Osteocyte (in vitro differentiated cells): Measurements from ENCODE around the gene BBX. TPM values are rescaled to one million over a fixed set of nuclear protein-coding genes. Genes with fewer than 3 reads are reported as not detected.

Experiments used
- DNase-seq: peaks from one replicate; pipeline ENCODE4 v3.0.0; 2021; ENCODE audit warnings: mixed read lengths; ENCODE audit not compliant: unreplicated experiment; ENCODE audit errors: extremely low spot score
- H3K27ac Mint-ChIP-seq: one replicate; pipeline ENCODE4 v1.8.0; 2021; ENCODE audit warnings: mild to moderate bottlenecking, mixed read lengths; ENCODE audit not compliant: unreplicated experiment
- H3K27me3 Mint-ChIP-seq: one replicate; pipeline ENCODE4 v1.8.0; 2021; ENCODE audit warnings: mixed read lengths; ENCODE audit not compliant: unreplicated experiment
- H3K36me3 Mint-ChIP-seq: one replicate; pipeline ENCODE4 v1.8.0; 2021; ENCODE audit warnings: mixed read lengths; ENCODE audit not compliant: unreplicated experiment
- H3K4me1 Mint-ChIP-seq: one replicate; pipeline ENCODE4 v1.8.0; 2021; ENCODE audit warnings: mixed read lengths; ENCODE audit not compliant: unreplicated experiment
- H3K4me3 Mint-ChIP-seq: one replicate; pipeline ENCODE4 v1.8.0; 2021; ENCODE audit warnings: mild to moderate bottlenecking, moderate library complexity, mixed read lengths; ENCODE audit not compliant: unreplicated experiment
- H3K9me3 Mint-ChIP-seq: one replicate; pipeline ENCODE4 v1.8.0; 2021; ENCODE audit warnings: mixed read lengths; ENCODE audit not compliant: unreplicated experiment
- long read RNA-seq: library from polyadenylated mRNA; unstranded; transcript quantifications from one replicate; pipeline ENCODE4 v2.0.0, GENCODE V29; 2021
- total RNA-seq: library from RNA; stranded (reverse); gene quantifications from 2 replicates; pipeline ENCODE4 v1.2.1, GENCODE V29; 2021
- TF ChIP-seq, protein P1 (sequence below): fragments of 200-600 bp; sonication (generic); IDR thresholded peaks from 2 replicates; pipeline ENCODE4 v1.5.0; 2021; ENCODE audit warnings: antibody characterized with exemption, mild to moderate bottlenecking, moderate library complexity

The BBX gene
- 88.1 and 92.2 TPM in 2 replicates for total RNA-seq
- long read RNA-seq, full-length matches to known transcripts: 7 of 439 reads
- long read RNA-seq, partial matches to known transcripts: 339 of 439 reads
- long read RNA-seq, other reads (novel, unspliced or antisense): 93 of 439 reads

DNA sequence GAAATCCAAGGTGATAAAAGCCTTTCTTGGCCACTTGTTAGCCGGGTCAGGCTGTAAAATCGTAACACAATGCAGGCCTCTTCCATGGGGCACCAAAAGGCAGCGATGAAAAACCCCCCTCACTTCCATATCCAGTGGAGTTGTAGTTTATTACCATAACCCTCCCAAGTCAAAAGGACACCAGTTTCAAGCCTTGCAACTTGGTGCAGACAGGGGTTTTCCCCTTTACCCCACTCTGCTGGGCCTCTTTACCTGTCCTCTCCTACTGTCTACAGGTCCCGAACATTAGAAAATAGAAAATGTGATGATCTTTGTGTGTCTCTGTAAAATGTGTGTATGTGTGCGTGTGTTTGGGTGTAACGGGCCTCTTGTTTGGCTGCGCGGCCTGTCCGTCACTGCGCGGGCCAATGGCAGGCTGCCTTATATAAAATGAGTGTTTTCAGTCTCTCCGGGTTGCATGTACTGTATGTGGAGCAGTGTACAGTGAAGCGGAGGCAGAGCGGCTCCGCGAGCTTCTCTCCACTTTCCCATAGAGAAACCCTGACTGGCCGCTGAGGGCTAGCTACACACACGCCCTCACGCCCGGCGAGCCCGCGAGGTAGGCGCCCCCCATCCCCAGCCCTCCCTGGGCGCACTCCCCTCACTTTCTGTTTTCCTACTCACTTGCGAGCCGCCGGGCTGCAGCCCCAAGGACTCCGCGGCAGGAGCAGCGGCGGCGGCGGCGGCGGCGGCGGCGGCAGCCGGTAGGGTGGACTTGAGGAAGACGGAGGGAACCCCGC, at the start of gene BBX:
Gene BBX, plus strand, starts transcription at position 453 of the 779 bp plus-strand sequence. CDS start 187,499 bp downstream, outside the sequence.
- peak; percentile 97 for DNase-seq
- TF ChIP-seq, protein P1, sequence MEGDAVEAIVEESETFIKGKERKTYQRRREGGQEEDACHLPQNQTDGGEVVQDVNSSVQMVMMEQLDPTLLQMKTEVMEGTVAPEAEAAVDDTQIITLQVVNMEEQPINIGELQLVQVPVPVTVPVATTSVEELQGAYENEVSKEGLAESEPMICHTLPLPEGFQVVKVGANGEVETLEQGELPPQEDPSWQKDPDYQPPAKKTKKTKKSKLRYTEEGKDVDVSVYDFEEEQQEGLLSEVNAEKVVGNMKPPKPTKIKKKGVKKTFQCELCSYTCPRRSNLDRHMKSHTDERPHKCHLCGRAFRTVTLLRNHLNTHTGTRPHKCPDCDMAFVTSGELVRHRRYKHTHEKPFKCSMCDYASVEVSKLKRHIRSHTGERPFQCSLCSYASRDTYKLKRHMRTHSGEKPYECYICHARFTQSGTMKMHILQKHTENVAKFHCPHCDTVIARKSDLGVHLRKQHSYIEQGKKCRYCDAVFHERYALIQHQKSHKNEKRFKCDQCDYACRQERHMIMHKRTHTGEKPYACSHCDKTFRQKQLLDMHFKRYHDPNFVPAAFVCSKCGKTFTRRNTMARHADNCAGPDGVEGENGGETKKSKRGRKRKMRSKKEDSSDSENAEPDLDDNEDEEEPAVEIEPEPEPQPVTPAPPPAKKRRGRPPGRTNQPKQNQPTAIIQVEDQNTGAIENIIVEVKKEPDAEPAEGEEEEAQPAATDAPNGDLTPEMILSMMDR: no peak
- Mint-ChIP-seq H3K4me1 (peaks cover 23% of the 10 kb centered on the region), H3K4me3 (peak within 1 kb of the TSS; percentile 88), H3K9me3 (no peaks in the 10 kb centered on the region), H3K27me3 (no peaks in the 10 kb centered on the region), H3K27ac (peak within 1 kb of the TSS; percentile 94), H3K36me3 (peaks cover 10% of the 10 kb centered on the region)

DNA sequence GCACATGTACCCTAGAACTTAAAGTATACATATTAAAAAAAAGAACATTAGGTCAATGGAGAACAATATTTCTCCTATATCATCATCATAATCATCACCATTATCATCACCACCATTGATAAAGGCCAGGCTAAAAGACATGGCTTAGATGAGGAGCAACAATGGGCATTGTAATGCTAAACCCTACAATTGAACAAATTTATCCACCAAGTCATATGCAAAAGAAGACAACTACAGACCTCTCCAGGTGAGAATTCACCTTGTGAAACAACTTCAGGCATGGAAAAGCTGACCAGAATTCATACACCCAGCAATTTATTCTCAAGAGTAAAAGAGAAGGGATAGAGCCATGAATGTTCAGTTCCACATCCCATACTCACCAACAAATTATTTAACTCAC, 46.3 kb upstream of the BBX start:
- no peak for DNase-seq
- peaks cover 37% of the 10 kb centered on the region for H3K9me3 Mint-ChIP-seq
- H3K36me3 Mint-ChIP-seq: peaks cover 8% of the 10 kb centered on the region
- peaks cover 13% of the 10 kb centered on the region for H3K27me3 Mint-ChIP-seq
- H3K4me1 Mint-ChIP-seq: no peaks in the 10 kb centered on the region
- no peak overlapping the region for H3K4me3 Mint-ChIP-seq
- H3K27ac Mint-ChIP-seq: no peak overlapping the region
- TF ChIP-seq, protein P1: no peak

DNA sequence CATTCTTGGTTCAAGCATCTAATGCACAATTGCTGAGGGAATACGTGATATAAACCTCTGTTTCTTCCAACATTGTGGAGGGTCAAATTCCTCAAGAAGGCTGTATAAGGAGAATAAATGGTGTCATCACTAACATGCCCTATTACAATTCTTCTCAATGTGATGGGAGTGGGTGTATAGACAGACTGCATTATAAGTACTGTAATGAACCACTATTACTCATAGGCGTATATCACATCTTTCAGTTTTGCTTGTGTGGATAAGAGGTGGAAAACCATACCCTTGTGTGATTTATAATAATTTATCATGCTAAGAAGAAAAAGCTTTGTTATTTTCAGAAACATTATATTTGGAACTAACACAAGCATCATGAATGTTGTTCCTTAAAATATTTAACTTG, 35.3 kb upstream of the BBX start:
- Mint-ChIP-seq H3K27me3 (no peaks in the 10 kb centered on the region), H3K9me3 (peaks cover 3% of the 10 kb centered on the region), H3K36me3 (no peaks in the 10 kb centered on the region), H3K27ac (no peak overlapping the region), H3K4me1 (no peaks in the 10 kb centered on the region), H3K4me3 (no peak overlapping the region)
- no peak for DNase-seq
- TF ChIP-seq, protein P1: no peak

DNA sequence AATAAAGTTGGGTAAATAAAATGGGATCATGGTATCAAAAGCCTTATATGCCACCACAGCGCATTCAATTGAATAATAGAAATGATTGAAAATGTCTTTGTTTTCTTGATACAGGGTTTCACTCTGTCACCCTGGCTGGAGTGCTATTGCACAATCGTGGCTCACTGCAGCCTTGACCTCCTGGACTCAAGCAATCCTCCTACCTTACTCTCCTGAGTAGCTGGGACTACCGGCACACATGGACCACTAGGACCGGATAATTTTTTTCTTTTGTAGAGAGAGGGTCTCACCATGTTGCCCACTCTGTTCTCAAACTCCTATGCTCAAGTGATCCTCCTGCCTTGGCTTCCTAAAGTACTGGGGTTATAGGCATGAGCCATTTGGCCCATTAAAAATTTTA, 33.8 kb upstream of the BBX start:
- no peaks in the 10 kb centered on the region for H3K4me1 Mint-ChIP-seq
- TF ChIP-seq, protein P1: no peak
- H3K4me3 Mint-ChIP-seq: no peak overlapping the region
- peaks cover 6% of the 10 kb centered on the region for H3K27me3 Mint-ChIP-seq
- no peaks in the 10 kb centered on the region for H3K36me3 Mint-ChIP-seq
- peaks cover 3% of the 10 kb centered on the region for H3K9me3 Mint-ChIP-seq
- DNase-seq: no peak
- H3K27ac Mint-ChIP-seq: no peak overlapping the region

DNA sequence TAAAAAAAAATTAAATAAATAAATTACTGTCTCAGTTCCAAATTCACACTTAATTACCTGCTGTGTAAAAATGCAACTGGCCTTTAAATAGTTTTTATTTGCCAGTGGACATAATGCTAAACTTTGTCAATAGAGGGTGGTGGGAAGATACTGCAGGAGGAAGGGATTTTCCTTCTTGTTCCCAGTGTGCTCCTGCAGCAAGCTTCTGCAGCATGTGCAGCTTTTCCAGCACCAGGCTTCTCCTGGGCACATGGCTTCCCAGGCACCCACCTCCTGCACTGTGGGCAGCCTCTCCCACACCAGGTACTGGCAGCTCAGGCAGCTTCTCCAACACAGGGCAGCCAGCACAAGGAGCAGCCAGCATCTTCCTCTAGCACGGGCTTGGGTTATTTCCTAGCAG, 29.6 kb upstream of the BBX start:
- no peaks in the 10 kb centered on the region for H3K36me3 Mint-ChIP-seq
- H3K4me1 Mint-ChIP-seq: peaks cover 8% of the 10 kb centered on the region
- H3K27me3 Mint-ChIP-seq: peaks cover 9% of the 10 kb centered on the region
- TF ChIP-seq, protein P1: no peak
- H3K4me3 Mint-ChIP-seq: no peak overlapping the region
- H3K9me3 Mint-ChIP-seq: peaks cover 3% of the 10 kb centered on the region
- DNase-seq: no peak
- no peak overlapping the region for H3K27ac Mint-ChIP-seq
